ENCODE measurements around the gene WNT3A.

Gene WNT3A

DNA sequence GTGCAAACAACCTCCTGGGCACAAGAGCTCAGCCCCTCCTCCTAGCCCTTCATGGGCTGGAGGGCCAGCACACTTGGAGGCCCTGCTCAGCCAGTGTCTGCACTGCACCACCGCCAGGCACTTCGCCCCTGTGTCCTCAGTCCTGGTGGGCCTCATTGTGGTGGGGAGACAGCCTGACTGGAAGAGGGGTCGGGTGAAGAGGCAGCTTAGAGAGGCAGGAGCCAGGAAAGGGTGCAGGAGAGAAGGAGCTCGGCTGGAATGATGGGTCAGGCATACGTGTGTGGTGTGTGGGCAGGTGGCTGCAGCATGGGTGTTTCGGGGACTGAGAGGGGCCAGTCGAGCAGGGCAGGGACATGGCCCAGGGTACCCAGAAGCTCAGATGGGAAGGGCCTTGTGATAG, 4.1 kb downstream of the WNT3A start:
- no peak overlapping the region for H3K4me3 ChIP-seq (ENCODE audit: low read depth, low read length)

DNA sequence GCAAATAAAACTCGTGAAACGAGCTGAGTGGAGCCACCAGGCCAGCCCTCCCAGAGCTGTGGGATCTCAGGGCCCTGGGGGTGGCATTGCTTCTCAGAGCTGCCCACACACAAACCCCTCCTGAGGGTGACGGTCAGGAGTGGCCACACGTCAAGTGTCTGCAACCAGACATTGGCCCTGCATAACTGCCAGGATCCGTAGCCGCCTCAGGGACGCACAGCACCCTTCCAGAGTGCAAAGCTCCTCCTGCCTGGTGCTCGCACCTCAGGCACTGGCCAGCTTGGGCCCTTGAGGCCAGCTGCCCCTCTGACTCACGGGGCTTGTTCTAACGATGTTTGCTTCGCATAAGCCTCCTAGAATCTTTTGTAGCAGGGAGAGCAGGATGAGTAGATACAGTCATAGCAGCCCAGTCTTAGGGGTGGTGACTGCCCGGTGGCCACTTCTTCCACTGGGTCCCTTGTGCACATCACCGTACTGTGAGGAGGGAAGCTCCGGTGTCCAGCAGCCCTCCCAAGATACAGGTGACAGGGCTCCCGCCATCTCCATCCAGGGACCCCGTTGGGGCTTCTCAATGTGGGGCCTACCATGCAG, 5.0 kb downstream of the WNT3A start:
- TF ChIP-seq, protein P1, sequence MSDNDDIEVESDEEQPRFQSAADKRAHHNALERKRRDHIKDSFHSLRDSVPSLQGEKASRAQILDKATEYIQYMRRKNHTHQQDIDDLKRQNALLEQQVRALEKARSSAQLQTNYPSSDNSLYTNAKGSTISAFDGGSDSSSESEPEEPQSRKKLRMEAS (IDR thresholded peaks at IDR 0.05; ENCODE audit: low read depth, low read length), result no peak
- TF ChIP-seq, protein P2, sequence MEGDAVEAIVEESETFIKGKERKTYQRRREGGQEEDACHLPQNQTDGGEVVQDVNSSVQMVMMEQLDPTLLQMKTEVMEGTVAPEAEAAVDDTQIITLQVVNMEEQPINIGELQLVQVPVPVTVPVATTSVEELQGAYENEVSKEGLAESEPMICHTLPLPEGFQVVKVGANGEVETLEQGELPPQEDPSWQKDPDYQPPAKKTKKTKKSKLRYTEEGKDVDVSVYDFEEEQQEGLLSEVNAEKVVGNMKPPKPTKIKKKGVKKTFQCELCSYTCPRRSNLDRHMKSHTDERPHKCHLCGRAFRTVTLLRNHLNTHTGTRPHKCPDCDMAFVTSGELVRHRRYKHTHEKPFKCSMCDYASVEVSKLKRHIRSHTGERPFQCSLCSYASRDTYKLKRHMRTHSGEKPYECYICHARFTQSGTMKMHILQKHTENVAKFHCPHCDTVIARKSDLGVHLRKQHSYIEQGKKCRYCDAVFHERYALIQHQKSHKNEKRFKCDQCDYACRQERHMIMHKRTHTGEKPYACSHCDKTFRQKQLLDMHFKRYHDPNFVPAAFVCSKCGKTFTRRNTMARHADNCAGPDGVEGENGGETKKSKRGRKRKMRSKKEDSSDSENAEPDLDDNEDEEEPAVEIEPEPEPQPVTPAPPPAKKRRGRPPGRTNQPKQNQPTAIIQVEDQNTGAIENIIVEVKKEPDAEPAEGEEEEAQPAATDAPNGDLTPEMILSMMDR (IDR thresholded peaks at IDR 0.05; ENCODE audit: low read depth, low read length), result no peak
- DNase-seq (ENCODE audit: low read depth), result no peak
- no peak overlapping the region for H3K4me3 ChIP-seq (ENCODE audit: low read depth, low read length)

More for the DNA sequence above, 4.1 kb downstream of the WNT3A start:
- no peak for DNase-seq (ENCODE audit: low read depth)
- TF ChIP-seq, protein P1 (IDR thresholded peaks at IDR 0.05; ENCODE audit: low read depth, low read length), result no peak
- TF ChIP-seq POLR2A (IDR thresholded peaks at IDR 0.05; ENCODE audit: extremely low read depth, insufficient read length) (no peak), MYC (IDR thresholded peaks at IDR 0.05; ENCODE audit: low read depth, low read length) (no peak)

DNA sequence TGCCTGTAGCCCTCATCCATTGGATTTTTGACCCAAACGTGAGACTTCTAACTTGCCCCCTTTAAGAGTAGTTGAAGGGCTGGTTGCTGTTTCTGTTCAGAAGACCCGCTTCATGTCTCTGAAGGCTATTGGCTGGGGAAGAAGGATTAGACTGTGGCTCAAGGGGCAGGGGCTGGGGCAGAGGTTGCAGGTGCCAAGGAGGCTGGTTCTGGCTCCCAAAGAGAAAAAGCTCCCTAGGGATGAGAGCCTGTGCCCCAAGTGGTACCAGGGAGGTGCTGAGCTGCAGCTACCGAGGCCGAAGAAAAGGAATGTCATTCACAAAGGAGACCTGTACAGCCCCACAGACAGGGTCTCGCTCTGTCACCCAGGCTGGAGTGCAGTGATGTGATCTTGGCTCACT, 5.8 kb downstream of the WNT3A start:
- no peak overlapping the region for H3K4me3 ChIP-seq (ENCODE audit: low read depth, low read length)
- DNase-seq (ENCODE audit: low read depth), result no peak
- TF ChIP-seq, protein P1 (IDR thresholded peaks at IDR 0.05; ENCODE audit: low read depth, low read length), result no peak
- no peak for TF ChIP-seq POLR2A (IDR thresholded peaks at IDR 0.05; ENCODE audit: extremely low read depth, insufficient read length)
- TF ChIP-seq MYC (IDR thresholded peaks at IDR 0.05; ENCODE audit: low read depth, low read length), result no peak
- TF ChIP-seq, protein P2 (IDR thresholded peaks at IDR 0.05; ENCODE audit: low read depth, low read length), result no peak

DNA sequence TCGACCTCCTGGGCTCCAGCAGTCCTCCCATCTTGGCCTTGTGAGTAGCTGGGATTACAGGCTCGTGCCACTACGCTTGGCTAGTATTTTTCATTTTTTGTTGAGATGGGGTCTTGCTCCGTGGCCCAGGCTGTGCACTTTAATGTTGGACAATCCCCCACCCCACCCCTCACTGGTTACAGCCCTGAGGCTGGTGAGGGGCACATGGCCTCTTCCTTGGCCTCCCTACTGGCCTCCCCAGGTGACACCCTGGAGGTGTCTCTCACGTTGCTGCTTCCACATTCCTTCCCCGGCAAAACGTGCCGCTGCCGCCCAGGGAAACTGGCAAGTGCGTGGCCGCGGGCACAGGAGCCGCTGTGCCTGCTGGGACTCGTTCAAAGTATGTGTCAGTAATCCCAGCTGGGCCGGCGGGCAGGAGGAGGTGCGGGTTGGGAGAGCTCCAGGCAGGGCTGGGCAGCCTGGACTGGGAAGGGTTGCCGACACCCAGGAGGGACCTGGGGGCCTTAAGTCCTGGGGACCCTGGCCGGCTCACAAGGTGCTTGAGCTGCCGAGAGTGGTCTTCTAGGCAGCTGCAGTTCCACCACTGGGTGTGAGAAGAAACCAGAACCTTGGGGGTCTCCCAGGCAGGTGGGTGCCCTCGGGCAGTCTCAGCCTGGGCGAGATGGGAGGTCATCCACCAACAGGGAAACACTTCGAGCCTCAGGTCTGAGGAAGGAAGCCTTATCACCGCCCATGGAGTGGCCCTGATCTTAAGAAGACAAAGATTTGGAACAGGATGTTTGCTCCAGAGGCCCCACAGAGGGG, 6.5 kb downstream of the WNT3A start:
- TF ChIP-seq, protein P1 (IDR thresholded peaks at IDR 0.05; ENCODE audit: low read depth, low read length), result no peak
- TF ChIP-seq POLR2A (IDR thresholded peaks at IDR 0.05; ENCODE audit: extremely low read depth, insufficient read length), result no peak
- TF ChIP-seq, protein P2 (IDR thresholded peaks at IDR 0.05; ENCODE audit: low read depth, low read length), result no peak
- TF ChIP-seq MYC (IDR thresholded peaks at IDR 0.05; ENCODE audit: low read depth, low read length), result no peak
- DNase-seq (ENCODE audit: low read depth), result no peak
- no peak overlapping the region for H3K4me3 ChIP-seq (ENCODE audit: low read depth, low read length)

DNA sequence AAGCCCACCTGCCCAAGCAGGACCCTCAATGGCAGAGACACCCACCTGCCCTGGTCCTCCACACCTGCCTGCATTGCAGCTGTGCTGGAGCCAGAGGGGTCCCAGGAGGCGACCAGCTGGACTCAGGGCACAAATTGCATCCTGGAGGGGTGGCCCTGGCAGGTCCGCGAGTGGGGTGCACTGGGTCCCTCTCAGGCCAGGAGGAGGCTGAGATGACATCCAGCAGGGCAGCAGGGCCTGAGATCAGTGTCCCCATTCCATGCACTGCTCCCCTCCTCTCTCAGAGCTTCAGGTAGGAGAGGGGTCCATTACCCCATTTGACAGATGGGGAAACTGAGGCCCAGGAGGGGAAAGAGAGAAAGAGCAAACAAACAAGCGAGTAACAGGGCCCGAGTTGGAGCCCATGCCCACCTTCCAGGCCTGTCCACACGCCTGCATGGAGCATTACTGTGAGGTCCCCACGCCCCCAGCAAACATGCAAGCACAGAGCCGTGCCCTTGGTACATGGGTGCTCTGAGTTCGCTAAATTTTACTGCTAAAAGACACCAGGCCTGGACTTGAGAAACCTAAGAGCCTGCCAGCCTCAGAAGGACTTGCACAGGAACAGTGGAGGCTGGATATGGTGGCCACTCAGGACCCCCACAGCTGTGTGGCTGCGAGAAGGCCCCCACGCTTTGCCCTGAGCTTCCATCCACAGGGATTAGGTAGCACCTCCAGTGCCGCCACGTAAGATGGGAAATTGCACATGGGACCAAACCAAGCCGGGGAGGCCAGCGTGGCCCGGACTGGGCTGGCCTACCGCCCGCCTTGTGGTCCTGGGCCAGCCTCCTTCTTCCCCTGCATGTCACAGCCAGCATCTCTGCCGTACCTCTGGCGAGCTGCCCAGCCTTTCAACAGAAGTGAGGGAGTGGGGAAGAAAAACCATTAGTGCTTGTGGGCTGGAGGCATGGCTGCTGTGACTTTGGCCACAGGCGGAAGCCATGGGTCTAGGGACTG, 7.4 kb downstream of the WNT3A start:
- H3K4me3 ChIP-seq (ENCODE audit: low read depth, low read length), result no peak overlapping the region
- DNase-seq (ENCODE audit: low read depth), result no peak
- TF ChIP-seq, protein P1 (IDR thresholded peaks at IDR 0.05; ENCODE audit: low read depth, low read length), result no peak
- TF ChIP-seq, protein P2 (IDR thresholded peaks at IDR 0.05; ENCODE audit: low read depth, low read length), result no peak
- TF ChIP-seq POLR2A (IDR thresholded peaks at IDR 0.05; ENCODE audit: extremely low read depth, insufficient read length) (no peak), MYC (IDR thresholded peaks at IDR 0.05; ENCODE audit: low read depth, low read length) (no peak)

Measured in NB4 (cell line).